DMS79 treated with DMSO at 0.1 percent for 48 hours (cell line): ENCODE data around the gene PNPLA2.

Experiments used
- DNase-seq: peaks from one replicate; lab custom pipeline; 2025; lab: John Stamatoyannopoulos, UW

Gene PNPLA2

DNA sequence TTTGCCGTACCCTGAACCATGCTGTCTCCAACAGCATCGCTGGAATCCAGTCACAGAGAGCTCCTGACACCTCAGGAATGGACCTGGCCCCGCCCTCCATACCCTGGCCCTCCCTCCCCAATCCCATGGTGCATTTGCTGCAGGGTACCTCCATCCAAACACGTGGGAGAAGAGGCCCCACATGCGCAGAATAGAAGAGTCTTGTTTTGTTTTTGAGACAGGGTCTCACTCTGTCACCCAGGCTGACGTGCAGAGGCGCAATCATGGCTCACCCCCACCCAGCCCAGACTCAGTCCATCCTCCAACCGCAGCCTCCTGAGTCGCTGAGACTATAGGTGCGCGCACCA, 2.3 kb upstream of the PNPLA2 start:
- DNase-seq, result no peak

DNA sequence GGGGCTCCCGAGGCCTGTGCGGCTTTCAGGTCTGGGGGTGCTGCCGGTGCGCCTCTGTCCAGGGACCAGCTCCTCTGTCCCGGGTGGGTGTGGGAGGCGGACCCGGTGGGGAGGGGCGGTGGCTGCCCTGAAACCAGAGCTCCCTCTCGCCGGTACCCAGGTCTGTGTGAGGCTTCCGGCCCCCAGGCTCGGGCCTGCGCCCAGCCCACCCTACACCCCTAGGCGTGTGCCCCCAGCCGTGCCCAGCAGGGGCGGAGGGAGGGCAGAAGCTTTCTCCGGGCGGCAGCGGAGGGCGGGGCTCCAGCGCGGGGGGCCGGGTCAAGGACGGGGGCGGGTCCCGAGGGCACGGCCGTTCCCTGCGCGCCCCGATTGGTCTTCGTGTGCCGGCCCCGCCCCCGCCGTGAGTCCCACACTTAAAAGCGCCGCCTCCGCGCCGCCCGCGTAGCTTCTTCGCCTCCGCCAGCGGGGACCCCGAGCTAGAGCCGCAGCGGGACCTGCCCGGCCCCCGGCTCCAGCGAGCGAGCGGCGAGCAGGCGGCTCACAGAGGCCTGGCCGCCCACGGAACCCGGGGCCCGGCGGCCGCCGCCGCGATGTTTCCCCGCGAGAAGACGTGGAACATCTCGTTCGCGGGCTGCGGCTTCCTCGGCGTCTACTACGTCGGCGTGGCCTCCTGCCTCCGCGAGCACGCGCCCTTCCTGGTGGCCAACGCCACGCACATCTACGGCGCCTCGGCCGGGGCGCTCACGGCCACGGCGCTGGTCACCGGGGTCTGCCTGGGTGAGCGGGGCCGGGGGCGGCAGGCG, 616 bp downstream of the PNPLA2 start:
- peak; percentile 39 for DNase-seq

GRCh38 chr11:819943-820649, 1.4 kb downstream of the PNPLA2 start:
- DNase-seq, result peak; percentile 51

DNA sequence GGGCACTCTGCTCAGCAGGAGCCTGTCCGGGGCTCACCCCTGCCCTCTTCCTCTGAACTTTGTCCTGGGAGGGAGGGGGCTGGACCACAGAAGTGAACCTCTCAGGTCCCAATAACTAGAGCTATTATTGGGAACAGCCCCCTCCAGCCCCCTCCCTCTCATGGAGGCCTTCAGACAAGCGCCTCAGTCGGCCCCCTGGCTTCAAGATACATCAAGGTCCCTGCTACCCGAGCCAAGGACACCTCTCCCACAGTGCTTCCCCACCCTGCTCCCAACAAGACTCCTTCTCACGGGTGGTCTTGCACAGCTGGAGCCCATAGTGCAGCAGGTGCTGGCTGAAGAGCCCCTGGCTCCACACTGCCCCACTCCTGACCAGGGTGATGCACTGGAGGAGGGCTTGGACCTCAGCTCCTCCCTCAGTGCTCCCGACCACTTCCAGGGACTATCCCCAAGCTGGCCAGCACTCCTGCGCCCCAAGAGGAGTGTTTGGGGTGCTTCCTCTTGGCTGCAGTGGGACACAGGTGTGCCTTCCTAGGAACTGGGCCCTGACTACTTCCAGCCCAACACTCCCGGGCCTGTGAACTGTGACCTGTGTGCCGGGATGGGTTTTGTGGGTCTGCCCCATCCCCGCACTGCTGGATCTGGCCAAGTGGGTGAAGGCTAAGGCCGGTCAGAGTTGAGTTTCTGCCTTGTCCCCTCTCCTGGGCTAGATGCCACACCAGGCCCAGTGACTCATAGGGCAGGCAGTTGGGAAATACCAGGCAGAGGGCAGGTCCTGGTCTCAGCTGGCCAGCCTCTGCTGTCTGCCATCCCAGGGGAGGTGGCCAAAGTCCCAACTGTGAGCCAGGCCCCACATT, 2.2 kb downstream of the PNPLA2 start:
- DNase-seq, result no peak

GRCh38 chr11:821512-822371, 3.0 kb downstream of the PNPLA2 start:
- no peak for DNase-seq

GRCh38 chr11:823441-824291, 5.0 kb downstream of the PNPLA2 start:
- peak; percentile 31 for DNase-seq

GRCh38 chr11:824292-824880, 5.7 kb downstream of the PNPLA2 start:
- DNase-seq, result peak; percentile 46

DNA sequence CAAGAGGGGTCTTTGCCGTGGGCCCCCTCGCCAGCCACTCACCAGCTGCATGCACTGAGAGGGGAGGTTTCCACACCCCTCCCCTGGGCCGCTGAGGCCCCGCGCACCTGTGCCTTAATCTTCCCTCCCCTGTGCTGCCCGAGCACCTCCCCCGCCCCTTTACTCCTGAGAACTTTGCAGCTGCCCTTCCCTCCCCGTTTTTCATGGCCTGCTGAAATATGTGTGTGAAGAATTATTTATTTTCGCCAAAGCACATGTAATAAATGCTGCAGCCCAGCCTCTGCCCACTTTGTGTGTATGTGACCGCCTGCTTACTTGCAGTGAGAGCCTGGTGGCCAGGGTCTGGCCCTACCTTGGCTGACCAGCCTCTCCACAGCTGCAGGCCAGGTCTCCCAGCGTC, 6.2 kb downstream of the PNPLA2 start:
- peak; percentile 33 for DNase-seq

- DNase-seq, result no peak
Observed at GRCh38 chr11:825366-826226, 6.9 kb downstream of the PNPLA2 start.

DNA sequence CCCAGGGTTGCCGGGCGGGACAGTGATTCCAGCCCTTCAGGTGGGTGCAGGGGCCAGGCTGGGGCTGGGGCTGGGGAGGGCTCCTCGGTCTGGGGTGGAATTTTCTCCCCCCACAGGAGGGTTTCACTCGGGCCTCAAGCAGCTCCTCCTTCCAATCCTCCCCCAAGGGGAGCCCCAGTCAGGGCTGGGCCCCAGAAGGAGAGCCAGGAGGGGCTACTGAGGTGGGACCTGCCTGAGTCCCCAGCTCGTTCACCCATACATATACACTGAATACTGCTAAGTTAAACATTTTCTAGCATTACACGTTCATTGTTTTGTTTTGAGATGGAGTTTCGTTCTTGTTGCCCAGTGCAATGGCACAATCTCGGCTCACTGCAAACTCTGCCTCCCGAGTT, 7.5 kb downstream of the PNPLA2 start:
- no peak for DNase-seq

- DNase-seq, result no peak
Observed at GRCh38 chr11:826836-827145, 8.1 kb downstream of the PNPLA2 start.

- no peak for DNase-seq
Observed at GRCh38 chr11:827146-827896, 8.6 kb downstream of the PNPLA2 start.

- no peak for DNase-seq
Observed at GRCh38 chr11:827897-828192, 9.1 kb downstream of the PNPLA2 start, which contains the start of gene CRACR2B. CRACR2B (plus strand) TSS chr11:827919; CDS start chr11:828608, 689 bp downstream.

DNA sequence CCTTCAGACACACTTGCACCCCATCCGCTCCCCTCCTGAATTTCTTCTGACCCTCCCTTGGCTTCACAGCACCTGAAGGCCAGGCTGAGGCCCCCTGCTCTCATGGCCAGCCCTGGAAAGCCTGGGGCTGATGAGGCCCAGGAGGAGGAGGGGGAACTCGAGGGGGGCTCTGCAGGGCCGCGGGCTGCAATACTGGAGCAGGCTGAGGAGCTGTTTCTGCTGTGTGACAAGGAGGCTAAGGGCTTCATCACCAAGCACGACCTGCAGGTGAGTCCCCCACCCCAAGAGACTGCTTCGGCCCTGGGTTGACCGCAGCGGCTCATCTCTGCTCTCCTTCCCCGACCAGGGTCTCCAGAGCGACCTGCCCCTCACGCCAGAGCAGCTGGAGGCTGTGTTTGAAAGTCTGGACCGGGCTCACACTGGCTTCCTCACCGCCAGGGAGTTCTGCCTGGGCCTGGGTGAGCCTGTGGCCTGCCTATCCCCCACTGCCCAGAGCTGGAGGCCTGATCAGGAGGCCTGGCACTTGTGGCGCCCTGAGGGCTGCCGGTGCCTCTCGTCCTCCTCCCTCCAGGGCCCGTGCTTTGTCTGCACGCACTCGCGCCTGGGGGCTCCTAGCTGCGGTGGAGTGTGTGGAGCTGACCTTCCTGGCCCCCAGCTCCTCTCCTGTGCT, 9.9 kb downstream of the PNPLA2 start:
- DNase-seq, result no peak

DNA sequence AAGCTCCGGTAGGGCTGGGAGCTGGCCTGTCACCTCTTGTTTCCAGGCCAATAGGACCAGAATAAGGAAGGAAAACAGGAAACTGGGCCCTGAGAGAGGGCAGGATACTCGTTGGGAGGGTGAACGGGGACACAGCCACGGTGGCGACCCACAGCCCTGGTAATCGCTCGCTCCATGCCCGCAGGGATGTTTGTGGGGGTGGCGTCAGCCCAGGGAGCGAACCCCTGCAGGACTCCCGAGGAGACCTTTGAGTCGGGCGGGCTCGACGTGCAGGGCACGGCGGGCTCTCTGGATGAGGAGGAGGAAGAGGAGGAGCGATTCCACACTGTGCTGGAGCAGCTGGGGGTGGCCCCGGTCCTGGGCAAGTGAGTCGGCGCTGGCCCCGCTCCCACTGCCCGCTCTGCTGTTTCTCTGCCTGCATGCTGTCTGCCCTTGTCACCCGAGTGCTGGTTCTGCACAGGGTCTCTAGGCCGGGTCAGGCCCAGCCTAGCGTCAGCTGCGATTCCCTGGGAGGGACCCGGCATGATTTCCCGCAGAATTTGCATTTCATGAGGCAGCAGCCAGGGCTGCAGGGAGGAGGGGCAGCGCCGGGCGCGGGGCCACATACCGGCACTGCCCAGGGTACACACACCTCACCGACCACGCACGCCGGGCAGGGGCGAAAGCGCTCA, 10.6 kb downstream of the PNPLA2 start:
- DNase-seq, result no peak

DNA sequence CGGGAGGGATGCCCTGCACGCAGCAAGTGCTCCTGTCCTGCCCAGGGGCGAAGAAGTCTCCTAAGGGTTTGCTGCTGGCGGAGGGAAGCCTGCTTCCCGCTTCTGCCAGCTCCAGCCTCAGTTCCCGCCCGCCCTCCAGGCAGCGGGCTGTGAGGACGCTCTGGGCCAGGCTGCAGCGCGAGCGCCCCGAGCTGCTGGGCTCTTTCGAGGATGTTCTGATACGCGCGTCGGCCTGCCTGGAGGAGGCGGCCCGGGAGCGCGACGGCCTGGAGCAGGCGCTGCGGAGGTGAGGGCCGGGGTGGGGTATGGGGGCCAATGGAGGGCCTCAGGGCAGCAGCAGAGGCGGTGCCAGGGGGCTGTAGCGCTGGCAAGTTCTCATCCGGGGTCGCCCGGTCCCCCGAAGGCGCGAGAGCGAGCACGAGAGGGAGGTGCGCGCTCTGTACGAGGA, 11.2 kb downstream of the PNPLA2 start:
- DNase-seq, result no peak

- peak; percentile 40 for DNase-seq
Observed at GRCh38 chr11:830295-831117, 11.8 kb downstream of the PNPLA2 start.
